NCI-H345 (cell line): Measurements from ENCODE around the gene MAMLD1.

Source experiments
- DNase-seq: peaks from one replicate; lab custom pipeline; 2025; lab: John Stamatoyannopoulos, UW

MAMLD1 gene

GRCh38 chrX:150502091-150502490, 139.0 kb downstream of the MAMLD1 start:
- DNase-seq: no peak

DNA sequence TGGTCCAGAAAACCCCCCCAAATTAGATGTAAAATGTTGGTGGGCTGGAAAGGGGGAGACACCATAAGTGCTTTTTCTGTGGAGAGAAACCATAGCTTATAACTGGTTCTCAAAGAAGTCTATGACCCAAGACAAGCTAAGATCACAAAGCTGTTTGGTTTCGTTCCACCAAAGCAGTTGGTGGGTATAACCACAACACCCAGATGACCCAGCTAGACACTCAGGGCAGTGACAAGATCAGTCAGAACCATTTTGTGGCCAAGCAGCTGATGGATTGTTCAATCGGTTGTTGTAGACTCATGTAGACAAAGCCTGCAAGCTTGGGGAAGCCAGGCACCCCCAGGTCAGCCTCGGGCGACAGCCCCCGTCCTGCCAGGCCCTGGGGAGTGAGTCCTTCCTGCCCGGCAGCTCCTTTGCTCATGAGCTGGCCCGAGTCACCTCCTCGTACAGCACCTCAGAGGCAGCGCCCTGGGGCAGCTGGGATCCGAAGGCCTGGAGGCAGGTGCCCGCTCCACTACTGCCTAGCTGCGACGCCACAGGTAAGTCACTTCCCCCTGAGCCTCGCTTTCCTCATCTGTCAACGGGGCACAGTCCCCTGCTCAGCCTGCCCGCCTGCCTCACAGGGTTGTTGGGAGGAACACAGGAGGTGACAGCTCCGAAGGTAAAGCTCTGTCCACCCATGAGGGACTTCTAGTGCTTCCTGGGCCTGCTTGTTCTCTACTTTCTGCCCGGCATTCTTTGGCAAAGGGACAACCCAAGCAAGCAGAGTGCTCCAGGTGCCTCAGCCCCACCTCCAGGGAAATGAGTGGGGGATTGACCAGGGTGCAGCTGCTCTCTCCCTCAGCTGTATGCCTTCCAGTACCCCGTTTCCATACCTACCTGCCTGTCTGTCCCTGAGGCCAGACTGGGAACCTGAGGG, 140.1 kb downstream of the MAMLD1 start:
- no peak for DNase-seq

DNA sequence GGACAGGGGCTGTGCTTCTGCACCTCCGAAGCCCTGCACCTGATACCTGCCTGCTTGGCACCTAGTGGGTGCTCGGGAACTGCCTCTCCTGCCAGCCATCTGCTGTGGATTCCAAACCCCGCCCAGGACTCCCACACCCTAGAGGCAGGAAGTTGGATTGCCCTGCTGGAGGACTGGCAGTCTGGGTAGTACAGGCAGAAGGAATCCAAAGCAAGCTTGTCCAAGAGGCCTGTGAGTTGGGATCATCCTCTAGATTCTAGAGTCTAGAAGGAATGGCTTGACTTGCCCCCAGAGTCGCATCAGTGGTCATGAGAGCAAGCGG, 140.7 kb downstream of the MAMLD1 start:
- DNase-seq: no peak

- DNase-seq: no peak
Measured at GRCh38 chrX:150504397-150505182, 141.5 kb downstream of the MAMLD1 start.

DNA sequence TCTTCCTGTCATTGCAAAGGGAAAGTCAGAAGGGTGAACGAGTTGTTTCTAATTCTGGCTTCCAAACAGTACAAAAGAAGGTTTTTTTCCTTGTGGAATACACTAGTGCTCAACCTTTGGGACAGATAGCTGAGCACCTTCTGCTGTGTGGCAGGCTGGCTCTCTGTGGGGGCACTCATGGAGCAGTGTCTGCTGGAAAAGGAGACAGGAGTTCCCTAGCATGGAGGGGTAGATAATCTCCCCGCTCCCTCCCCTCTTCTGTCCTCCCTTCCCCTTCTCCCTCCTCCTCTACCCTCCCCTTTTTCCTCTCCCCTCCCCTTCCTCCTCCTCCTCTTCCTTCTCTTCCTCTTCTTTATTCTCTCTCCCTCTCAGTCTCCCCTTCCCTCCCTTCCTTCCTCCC, 142.9 kb downstream of the MAMLD1 start:
- DNase-seq: no peak

DNA sequence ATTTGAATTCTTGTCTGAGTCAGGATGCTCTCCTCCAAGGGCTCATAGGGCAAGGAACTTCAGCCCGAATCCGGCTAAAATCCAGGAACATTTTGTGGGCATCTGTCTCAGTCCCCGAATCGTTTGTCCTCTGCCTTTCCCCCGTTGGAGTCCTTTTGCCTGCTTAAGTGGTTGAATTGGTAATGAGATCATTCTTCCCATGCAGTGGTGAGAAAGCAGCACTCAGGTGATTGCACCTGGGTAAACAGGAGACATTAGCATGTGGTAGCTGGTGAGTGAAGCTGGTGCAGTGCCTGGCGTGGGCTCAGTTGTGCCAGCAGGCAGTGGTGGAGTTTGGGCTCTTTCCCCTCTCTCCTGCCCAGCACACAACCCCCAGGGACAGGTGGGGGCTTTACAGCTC, 143.4 kb downstream of the MAMLD1 start:
- no peak for DNase-seq

DNA sequence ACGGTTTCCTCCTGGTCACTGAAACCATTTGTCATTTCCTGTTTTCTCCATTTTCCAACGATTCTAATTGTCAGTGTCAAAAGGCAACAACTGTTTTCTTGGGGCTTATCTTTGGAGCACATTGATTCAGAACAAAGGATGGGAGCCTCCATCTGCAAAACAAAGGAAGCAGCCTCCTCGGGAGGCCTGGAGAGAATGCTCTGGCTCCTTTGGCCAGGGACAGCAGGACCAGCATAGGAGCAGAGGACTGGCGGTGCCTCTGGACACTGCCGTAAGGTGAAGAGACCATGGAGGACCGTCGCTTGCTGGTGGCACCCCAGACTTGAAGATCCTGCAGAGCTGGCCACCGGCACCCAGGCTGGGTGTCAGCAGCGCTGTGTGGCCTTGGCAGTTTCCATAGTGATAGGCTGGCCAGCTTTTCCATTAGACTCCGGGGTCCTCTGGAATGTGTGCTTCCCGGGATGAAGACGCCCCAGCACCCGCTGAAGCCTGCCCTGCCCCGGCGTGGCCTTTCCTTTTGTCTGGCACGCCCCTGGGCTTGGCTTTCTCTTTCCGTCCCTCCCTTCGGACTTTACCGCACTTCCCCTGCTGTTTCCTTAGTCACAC, 144.2 kb downstream of the MAMLD1 start:
- no peak for DNase-seq

GRCh38 chrX:150508018-150508417, 144.9 kb downstream of the MAMLD1 start:
- no peak for DNase-seq

DNA sequence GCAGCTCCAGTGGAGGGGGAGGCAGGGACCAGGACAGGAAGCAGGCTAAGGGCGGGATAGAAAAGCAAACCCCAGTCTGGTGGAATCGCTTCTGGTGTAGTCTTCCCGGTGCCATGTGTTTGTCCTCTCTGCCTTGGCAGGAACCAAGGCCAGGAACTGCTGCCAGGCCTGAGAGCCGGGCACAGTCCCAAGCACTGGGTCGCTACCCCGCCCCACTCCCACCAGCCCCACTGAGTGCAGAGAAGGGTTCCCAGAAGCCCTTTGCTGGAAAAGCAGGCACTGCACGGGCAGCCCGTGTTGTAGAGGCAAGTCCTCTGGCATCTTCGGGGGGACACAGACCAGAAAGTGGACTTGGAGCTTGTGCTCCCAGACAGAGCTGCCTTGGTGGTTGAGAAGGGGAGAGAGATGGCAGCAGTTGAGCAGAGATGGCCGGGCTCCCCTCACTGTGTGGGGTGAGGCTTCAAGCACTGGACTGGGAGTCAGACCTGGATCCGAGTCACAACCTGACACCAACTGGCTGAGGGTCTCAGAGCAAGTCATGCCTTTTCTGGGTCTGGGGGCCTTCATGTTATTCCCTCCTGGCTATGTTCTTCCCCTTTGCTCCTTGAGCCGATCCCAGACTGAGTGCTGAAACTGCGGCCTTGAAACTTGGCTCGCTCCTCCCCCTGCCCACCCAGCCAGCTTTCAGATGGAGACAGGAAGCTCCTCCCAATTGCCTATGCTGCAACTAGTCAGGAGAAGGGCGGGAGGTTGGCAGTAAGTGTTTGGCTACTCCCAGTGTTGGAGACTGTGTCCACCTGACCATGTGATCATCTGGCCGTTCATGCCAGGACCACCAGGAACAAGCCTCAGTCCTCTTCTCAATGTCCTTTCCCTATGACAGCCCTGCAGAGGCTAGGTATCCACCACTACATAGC, 145.6 kb downstream of the MAMLD1 start:
- no peak for DNase-seq

DNA sequence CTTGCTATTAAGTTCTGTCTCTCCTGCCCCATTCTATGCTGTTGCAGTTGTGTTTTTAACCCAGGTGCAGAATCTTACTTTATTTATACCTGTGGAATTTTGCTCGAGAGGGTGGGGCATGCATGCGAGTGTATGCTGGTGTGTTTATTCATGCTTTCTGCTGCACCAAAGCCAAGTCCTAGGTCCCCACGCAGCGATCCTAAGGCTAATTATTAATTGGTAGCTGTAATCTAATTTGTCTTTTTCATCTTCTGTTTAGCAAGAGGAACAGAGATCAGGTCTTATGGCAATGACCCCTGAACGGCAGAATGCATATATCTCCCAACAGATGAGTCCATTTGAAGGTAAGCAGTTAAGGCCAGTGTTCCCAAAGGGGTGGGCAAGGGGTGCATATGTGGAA, 146.6 kb downstream of the MAMLD1 start:
- no peak for DNase-seq

- no peak for DNase-seq
Measured at GRCh38 chrX:150512461-150512901, 149.4 kb downstream of the MAMLD1 start.

DNA sequence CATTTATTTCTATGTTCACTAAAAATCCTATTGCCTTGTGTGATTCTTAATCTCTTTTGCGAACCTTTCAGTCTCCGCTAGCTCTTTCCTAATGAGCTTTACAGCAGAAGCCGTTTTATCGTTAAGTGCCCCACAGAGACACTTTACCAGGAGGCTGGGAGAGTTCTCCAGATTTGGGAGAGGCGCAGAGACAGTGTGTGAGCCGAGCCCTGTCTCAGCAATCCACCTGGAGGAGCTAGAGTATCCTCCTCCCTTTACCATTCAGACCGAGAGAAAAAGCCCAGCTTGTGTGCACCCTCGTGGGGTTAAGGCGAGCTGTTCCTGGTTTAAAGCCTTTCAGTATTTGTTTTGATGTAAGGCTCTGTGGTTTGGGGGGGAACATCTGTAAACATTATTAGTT, 150.4 kb downstream of the MAMLD1 start:
- no peak for DNase-seq

DNA sequence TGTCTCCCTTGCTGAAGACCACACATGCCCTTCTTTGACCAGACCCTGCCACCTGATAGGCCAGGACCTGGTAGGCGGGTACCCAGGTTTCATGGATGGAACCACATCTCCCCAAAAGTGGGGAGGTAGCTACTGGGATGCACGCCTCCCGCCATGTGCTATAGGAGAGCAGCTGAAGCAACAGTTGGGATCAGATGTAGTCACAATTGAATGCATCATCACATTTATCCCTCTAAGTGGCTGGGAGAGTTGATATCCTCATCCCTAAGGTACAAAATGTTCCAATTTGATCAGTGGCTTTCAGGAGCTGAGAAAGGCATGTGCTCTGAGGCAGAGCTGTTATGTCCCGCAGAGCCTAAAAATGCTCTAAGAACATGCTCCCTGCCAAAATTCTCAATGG, 151.3 kb downstream of the MAMLD1 start:
- DNase-seq: no peak

GRCh38 chrX:150515801-150516200, 152.7 kb downstream of the MAMLD1 start:
- no peak for DNase-seq

GRCh38 chrX:150517303-150517910, 154.3 kb downstream of the MAMLD1 start:
- no peak for DNase-seq

GRCh38 chrX:150522494-150522893, 159.4 kb downstream of the MAMLD1 start:
- no peak for DNase-seq

DNA sequence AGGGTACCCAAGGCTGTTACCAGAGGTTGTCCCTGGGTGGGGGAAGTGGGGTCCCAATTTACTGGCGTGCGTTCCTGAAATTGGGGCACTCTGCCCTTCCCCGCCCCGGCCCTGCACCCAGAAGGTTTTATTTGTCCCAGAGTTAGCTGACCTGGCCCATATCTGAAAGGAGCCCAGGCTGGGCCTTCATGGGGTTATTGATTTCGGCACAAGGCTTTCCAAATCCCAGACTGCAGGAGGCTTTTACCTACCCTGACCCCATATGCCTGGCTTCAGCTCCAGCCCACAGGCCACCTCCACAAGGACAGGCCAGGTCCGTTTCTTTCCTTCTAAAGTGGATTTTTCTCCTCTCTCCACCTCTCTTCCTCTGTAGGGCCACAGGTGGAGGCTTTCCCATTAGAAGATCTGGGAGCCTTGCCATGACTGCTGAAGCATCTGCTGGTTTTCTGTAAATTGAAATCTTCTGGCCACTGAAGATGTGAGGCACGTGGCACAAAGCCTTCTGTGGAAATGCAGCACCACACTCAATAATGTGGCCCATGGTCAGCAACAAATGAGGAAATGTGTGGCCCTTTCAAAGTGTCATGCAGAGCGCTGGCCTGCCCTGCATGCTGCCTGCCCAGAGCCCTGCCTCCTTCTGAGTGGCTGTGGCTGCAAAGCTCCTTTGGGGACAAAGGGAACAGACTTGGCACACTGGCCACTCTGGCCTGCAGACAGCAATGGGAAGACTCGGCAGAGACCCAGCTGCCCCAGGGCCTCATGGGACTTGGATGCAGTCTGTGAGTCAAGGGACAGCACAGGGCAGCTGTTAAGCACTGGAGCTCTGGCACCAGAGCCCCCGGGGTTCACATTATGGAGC, 162.2 kb downstream of the MAMLD1 start:
- DNase-seq: no peak

DNA sequence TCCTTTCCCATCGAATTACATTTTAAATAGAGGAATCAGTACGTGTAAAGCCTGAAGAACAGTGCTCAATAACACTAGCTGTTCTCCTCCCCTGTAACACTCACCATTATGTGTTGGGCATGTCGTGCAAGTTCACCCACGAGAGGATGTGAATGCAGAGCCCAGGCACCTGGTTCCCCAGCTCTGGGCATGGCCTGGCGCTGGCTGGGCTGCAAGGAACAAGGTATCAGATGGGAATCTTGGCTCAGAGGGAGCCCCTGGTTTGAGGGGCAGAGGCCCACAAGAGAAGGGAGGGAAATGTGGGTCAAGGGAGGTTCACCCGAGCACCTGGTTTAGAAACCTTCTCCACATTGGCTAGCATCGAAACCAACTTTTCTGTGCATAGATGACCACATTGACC, 163.6 kb downstream of the MAMLD1 start:
- DNase-seq: no peak

GRCh38 chrX:150527108-150527507, 164.0 kb downstream of the MAMLD1 start:
- DNase-seq: no peak

DNA sequence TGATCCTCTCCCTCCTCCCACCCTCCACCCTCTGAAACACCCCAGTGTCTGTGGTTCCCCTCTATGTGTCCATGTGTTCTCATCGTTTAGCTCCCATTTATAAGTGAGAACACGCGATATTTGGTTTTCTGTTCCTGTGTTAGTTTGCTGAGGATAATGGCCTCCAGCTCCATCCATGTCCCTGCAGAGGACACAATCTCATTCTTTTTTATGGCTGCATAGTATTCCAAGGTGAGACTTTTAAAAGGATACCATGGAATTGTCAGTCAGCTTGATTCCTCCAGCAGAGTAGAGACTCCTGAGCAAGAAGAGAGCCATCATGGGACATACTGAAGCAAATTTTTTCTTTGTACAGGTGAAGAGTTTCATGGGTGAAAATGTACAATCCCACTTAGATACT, 166.5 kb downstream of the MAMLD1 start:
- DNase-seq: no peak
